NCI-H2227 treated with DMSO at 0.1 percent for 48 hours (cell line): Measurements from ENCODE around the gene CAMK1D.

Source experiments
- DNase-seq: peaks from one replicate; lab custom pipeline; 2025; lab: John Stamatoyannopoulos, UW

The CAMK1D gene

GRCh38 chr10:12769323-12770044 lies 420.1 kb downstream of the CAMK1D start:
- no peak for DNase-seq

- DNase-seq, result no peak
These were observed 422.8 kb downstream of the CAMK1D start for GRCh38 chr10:12771981-12772760.

GRCh38 chr10:12772797-12773587 lies 423.6 kb downstream of the CAMK1D start:
- DNase-seq, result no peak

- DNase-seq, result no peak
These were observed 425.0 kb downstream of the CAMK1D start for GRCh38 chr10:12774204-12774894.

- no peak for DNase-seq
These were observed 428.7 kb downstream of the CAMK1D start for GRCh38 chr10:12777840-12778585.

GRCh38 chr10:12780634-12781601 lies 431.6 kb downstream of the CAMK1D start:
- no peak for DNase-seq

- no peak for DNase-seq
These were observed 432.6 kb downstream of the CAMK1D start for GRCh38 chr10:12781976-12782375.

- DNase-seq, result no peak
These were observed 433.2 kb downstream of the CAMK1D start for GRCh38 chr10:12782537-12782936.

GRCh38 chr10:12783293-12783692 lies 433.9 kb downstream of the CAMK1D start:
- DNase-seq, result no peak

- no peak for DNase-seq
These were observed 435.3 kb downstream of the CAMK1D start for GRCh38 chr10:12784646-12785045.

GRCh38 chr10:12785415-12785831 lies 436.1 kb downstream of the CAMK1D start:
- DNase-seq, result no peak

- no peak for DNase-seq
These were observed 437.9 kb downstream of the CAMK1D start for GRCh38 chr10:12787297-12787696.

GRCh38 chr10:12788277-12788676 lies 438.9 kb downstream of the CAMK1D start:
- DNase-seq, result no peak

- DNase-seq, result no peak
These were observed 440.9 kb downstream of the CAMK1D start for GRCh38 chr10:12790270-12790669.

- no peak for DNase-seq
These were observed 442.4 kb downstream of the CAMK1D start for GRCh38 chr10:12791728-12792127.

GRCh38 chr10:12792889-12793556 lies 443.7 kb downstream of the CAMK1D start:
- DNase-seq, result no peak

- no peak for DNase-seq
These were observed 446.2 kb downstream of the CAMK1D start for GRCh38 chr10:12795315-12796110.

GRCh38 chr10:12796401-12797160 lies 447.2 kb downstream of the CAMK1D start:
- DNase-seq, result no peak
